GM06990 (cell line): ENCODE results near the gene ACOX1.

Experiments
- DNase-seq: peaks from one replicate; pipeline ENCODE4 v3.0.0-alpha.2; 2011; ENCODE audit not compliant: insufficient read length; ENCODE audit errors: extremely low read depth
- H3K27me3 ChIP-seq: replicated peaks from 2 replicates; pipeline ENCODE4 v1.6.0; 2011; ENCODE audit warnings: low read length; ENCODE audit not compliant: control insufficient read depth, insufficient read depth
- H3K36me3 ChIP-seq: 2 replicates; pipeline ENCODE4 v1.5.1; 2011; ENCODE audit warnings: low read length; ENCODE audit not compliant: control insufficient read depth, insufficient read depth
- H3K4me3 ChIP-seq: replicated peaks from 2 replicates; pipeline ENCODE4 v1.5.1; 2011; ENCODE audit warnings: low read depth, mild to moderate bottlenecking, control low read depth, low read length
- TF ChIP-seq, protein P1 (sequence below): IDR thresholded peaks from 2 replicates; pipeline ENCODE4 v1.5.1; 2011; ENCODE audit warnings: low read length, control low read depth, mild to moderate bottlenecking, inconsistent platforms; ENCODE audit not compliant: insufficient read depth, poor library complexity, severe bottlenecking

ACOX1 gene

DNA sequence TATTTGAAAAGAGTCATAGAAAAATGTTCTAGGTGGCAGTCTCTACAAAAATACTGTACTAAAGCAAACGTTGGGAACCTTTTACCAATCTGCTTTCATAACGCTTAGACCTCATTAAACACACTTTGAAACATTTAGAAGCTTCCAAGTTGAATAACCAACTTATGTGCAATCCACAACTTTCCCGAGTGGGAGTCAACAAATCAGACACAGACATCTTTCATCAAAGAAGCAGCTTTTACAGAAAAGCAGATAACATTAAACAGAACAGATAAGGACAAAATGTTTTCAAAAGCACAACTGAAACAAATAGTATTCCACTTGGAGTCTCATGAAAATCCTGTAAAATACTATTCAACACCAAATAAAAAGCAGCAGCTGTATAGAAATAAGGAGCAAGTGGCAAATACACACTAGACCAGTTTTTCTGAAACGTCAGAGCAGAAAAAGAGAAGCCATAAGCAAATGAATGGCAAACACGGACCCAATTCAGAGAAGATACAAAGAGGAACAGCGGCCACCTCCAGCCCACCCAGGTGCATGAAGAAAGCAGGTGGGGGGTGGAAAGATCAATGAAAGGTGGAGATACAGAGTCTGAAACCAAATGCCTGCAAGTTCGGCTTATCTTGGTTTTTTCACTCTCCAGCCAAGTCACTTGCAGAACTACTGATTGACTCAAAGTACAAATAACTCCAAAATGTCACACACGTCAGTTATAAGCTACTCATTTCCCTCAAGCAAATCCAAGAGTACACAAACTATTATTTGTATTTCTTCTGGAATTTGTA lies 19.7 kb downstream of the ACOX1 start:
- Histone ChIP-seq H3K27me3 (no peaks in the 10 kb centered on the region), H3K4me3 (no peak overlapping the region), H3K36me3 (peaks cover 8% of the 10 kb centered on the region)
- DNase-seq, result no peak
- TF ChIP-seq, protein P1, sequence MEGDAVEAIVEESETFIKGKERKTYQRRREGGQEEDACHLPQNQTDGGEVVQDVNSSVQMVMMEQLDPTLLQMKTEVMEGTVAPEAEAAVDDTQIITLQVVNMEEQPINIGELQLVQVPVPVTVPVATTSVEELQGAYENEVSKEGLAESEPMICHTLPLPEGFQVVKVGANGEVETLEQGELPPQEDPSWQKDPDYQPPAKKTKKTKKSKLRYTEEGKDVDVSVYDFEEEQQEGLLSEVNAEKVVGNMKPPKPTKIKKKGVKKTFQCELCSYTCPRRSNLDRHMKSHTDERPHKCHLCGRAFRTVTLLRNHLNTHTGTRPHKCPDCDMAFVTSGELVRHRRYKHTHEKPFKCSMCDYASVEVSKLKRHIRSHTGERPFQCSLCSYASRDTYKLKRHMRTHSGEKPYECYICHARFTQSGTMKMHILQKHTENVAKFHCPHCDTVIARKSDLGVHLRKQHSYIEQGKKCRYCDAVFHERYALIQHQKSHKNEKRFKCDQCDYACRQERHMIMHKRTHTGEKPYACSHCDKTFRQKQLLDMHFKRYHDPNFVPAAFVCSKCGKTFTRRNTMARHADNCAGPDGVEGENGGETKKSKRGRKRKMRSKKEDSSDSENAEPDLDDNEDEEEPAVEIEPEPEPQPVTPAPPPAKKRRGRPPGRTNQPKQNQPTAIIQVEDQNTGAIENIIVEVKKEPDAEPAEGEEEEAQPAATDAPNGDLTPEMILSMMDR, result no peak

DNA sequence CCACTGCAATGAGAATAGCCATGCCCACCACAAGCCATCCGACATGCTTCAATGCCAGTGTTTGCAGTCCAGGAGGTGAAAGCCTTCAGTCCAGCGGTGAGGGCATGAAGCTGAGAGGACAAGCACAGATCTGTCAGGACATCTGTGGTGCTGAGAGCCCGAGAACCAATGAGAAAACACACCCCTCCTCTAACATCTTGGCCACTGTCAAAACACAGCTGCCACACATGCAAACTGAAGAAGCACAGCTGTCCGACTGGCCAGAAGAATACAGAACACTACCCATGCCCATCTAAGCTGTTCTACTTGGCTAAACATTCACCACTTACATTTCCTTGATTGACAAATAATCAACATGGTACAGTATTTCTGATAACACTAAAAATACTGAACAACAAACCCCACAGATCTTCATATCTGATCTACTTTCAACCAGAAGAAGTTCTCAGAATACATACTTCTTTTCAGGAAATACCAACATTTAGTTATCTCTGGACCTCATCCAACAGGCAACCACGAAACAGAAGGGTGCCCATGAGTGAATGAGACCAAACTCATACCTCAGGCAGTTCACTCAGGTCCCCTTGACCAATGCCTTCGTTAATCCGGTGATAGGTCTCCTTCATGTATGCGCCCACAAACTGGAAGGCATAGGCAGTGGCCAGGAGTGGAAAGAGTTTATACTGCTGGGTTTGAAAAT lies 28.0 kb downstream of the ACOX1 start:
- H3K36me3 ChIP-seq, result peaks cover 24% of the 10 kb centered on the region
- DNase-seq, result no peak
- H3K27me3 ChIP-seq, result no peaks in the 10 kb centered on the region
- no peak overlapping the region for H3K4me3 ChIP-seq
- TF ChIP-seq, protein P1, result no peak

DNA sequence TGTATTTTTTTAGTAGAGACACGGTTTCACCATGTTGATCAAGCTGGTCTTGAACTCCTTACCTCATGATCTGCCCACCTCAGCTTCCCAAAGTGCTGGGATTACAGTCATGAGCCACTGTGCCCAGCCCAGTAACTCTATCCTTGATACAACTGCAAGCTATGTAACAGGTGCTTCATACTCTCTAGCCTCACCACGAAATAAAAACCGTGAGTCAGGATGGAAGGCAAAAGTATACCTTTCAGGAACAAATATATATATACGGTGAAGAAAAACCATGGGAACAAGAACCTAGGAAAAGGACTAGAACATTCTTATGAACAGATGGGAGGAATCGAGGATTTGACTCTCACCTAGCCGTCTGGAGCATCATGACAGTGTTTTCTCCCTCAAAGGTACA lies 28.5 kb downstream of the ACOX1 start:
- TF ChIP-seq, protein P1, result no peak
- DNase-seq, result no peak
- H3K36me3 ChIP-seq, result peaks cover 20% of the 10 kb centered on the region

DNA sequence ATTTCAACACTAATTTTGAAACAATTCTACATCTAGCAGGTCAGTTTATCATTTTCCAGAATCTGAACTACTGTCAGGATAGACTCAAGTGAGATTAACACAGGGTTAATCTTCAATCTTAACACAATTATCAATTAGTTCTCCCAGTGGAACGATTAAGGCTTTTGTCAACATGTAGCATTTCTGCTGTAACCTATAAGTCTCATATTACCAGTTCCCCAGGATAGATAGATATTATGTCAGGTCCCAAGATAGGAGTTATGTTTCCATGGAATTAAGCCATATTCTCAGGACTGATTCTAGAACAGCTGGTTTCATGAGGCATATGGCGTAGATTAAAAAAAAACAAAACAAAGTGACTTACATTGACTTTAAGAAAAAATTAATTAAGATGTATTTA lies 33.8 kb downstream of the ACOX1 start:
- Histone ChIP-seq H3K36me3 (peaks cover 6% of the 10 kb centered on the region), H3K4me3 (no peak overlapping the region), H3K27me3 (no peaks in the 10 kb centered on the region)
- TF ChIP-seq, protein P1, result no peak
- DNase-seq, result no peak

More for the DNA sequence above, 28.5 kb downstream of the ACOX1 start:
- Histone ChIP-seq H3K27me3 (no peaks in the 10 kb centered on the region), H3K4me3 (no peak overlapping the region)

DNA sequence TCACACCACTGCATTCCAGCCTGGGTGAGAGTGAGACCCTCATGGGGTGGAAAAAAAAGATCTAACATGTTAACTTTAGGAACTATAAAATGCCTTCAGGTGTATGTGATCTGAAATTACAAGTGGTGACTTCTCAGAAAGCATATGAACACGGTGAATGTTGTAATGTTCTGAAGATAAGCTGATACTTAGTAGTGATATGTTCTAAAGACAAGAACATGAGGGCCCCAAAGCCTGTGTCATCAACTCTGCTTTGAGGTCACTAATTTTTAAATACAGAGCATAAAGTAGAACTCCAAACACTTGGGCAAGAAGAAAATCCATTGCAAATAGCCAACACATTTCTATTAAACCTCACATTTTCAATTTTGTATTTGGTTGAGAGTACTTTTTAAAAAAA lies 35.5 kb downstream of the ACOX1 start:
- no peak for DNase-seq
- no peak overlapping the region for H3K4me3 ChIP-seq
- H3K27me3 ChIP-seq, result no peaks in the 10 kb centered on the region
- peaks cover 5% of the 10 kb centered on the region for H3K36me3 ChIP-seq
- TF ChIP-seq, protein P1, result no peak
